B cell (primary cell): ENCODE results near the gene MGA. TPM values are rescaled to one million over a fixed set of nuclear protein-coding genes. Genes with fewer than 3 reads are reported as not detected.
A peak's percentile ranks its signal among the peaks of the same experiment; 100 is the strongest.

Experiments used
- ATAC-seq: fragments of 200-7000 bp; cut with Tn5 transposase; one replicate; pipeline ENCODE4 v1.10.0; 2021; ENCODE audit warnings: low read depth, mild to moderate bottlenecking, moderate number of reproducible peaks, moderate library complexity
- CTCF ChIA-PET: fragments of 350-600 bp; sonication (Branson Sonifier 250); formaldehyde crosslinking; loops from one replicate; lab custom pipeline; 2021; ENCODE audit warnings: antibody characterized with exemption, inconsistent platforms; lab: Charles Lee
- POLR2A ChIA-PET: fragments of 350-600 bp; sonication (Branson Sonifier 250); formaldehyde crosslinking; loops from one replicate; lab custom pipeline; 2021; ENCODE audit warnings: antibody characterized with exemption; lab: Charles Lee
- DNase-seq: peaks from one replicate; pipeline ENCODE4 v3.0.0; 2013
- H2AFZ ChIP-seq: 2 replicates; pipeline ENCODE4 v1.6.1; 2012; ENCODE audit warnings: mild to moderate bottlenecking, low read depth, low read length; ENCODE audit not compliant: insufficient read depth, poor library complexity, severe bottlenecking
- H3K27ac ChIP-seq, 2 donors: 1 replicate in 1 of 2; 2 replicates in 1 of 2; pipeline ENCODE4 v1.5.1; 2012 to 2013; ENCODE audit warnings: low read length in 2 of 2, mild to moderate bottlenecking in 2 of 2, moderate library complexity in 1 of 2
- H3K27me3 ChIP-seq, 4 experiments: fragments of 200-600 bp in 1 of 4; sonication (generic) in 1 of 4; replicated peaks in 1 of 4; 1 replicate in 2 of 4; 2 replicates in 2 of 4; pipeline versions ENCODE4 v1.6.1 to v1.7.0; 2013 to 2016; ENCODE audit warnings: low read length in 3 of 4, mild to moderate bottlenecking in 2 of 4, mixed read lengths in 1 of 4, moderate library complexity in 1 of 4; ENCODE audit not compliant: insufficient read depth in 4 of 4, control insufficient read depth in 3 of 4; ENCODE audit errors: control extremely low read depth in 1 of 4
- H3K36me3 ChIP-seq, 2 experiments: replicated peaks in 1 of 2; 1 replicate in 1 of 2; 2 replicates in 1 of 2; pipeline versions ENCODE4 v1.6.1 to v1.7.1; 2013; ENCODE audit warnings: low read length in 1 of 2; ENCODE audit not compliant: insufficient read depth in 2 of 2, control insufficient read depth in 1 of 2; ENCODE audit errors: control extremely low read depth in 1 of 2, extremely low read depth in 1 of 2
- H3K4me1 ChIP-seq, 2 donors: fragments of 200-600 bp in 1 of 2; sonication (generic) in 1 of 2; 1 replicate in 1 of 2; 2 replicates in 1 of 2; pipeline versions ENCODE4 v1.5.1 to v1.6.1; 2013 to 2017; ENCODE audit warnings: low read length in 2 of 2; ENCODE audit not compliant: control insufficient read depth in 2 of 2, insufficient read depth in 2 of 2
- H3K4me2 ChIP-seq: replicated peaks from 2 replicates; pipeline ENCODE3; 2012; ENCODE audit warnings: mild to moderate bottlenecking, low read depth, low read length; ENCODE audit not compliant: poor library complexity, severe bottlenecking
- H3K4me3 ChIP-seq, 5 experiments: fragments of 200-600 bp in 1 of 5; sonication (generic) in 1 of 5; 1 replicate in 3 of 5; 2 replicates in 2 of 5; pipeline versions ENCODE4 v1.5.1 to v1.7.0; 2011 to 2016; ENCODE audit warnings: low read length in 4 of 5, mild to moderate bottlenecking in 4 of 5, low read depth in 2 of 5, control low read depth in 1 of 5, moderate library complexity in 1 of 5; ENCODE audit not compliant: insufficient read depth in 1 of 5; ENCODE audit errors: control extremely low read depth in 1 of 5, extremely low read depth in 1 of 5
- H3K79me2 ChIP-seq: fragments of 200-600 bp; sonication (generic); one replicate; pipeline ENCODE4 v1.6.0; 2016; ENCODE audit warnings: low read length; ENCODE audit not compliant: control insufficient read depth, insufficient read depth
- H3K9ac ChIP-seq: fragments of 200-600 bp; sonication (generic); 2 replicates; pipeline ENCODE4 v1.6.1; 2017; ENCODE audit warnings: mild to moderate bottlenecking, low read length, moderate library complexity
- H3K9me3 ChIP-seq, 3 donors: one replicate each; pipeline versions ENCODE4 v1.6.1 to v1.7.1; 2013; ENCODE audit warnings: low read length in 2 of 3; ENCODE audit not compliant: control insufficient read depth in 2 of 3, insufficient read depth in 1 of 3; ENCODE audit errors: control extremely low read depth in 1 of 3
- H4K20me1 ChIP-seq: 2 replicates; pipeline ENCODE4 v1.6.0; 2012; ENCODE audit warnings: mild to moderate bottlenecking, low read length; ENCODE audit not compliant: insufficient read depth, control insufficient read depth, poor library complexity, severe bottlenecking
- H3K27ac Mint-ChIP-seq: one replicate; pipeline ENCODE4 v1.8.0; 2021; ENCODE audit warnings: mixed read lengths
- H3K27me3 Mint-ChIP-seq: one replicate; pipeline ENCODE4 v1.8.0; 2021; ENCODE audit warnings: mixed read lengths
- H3K4me1 Mint-ChIP-seq: one replicate; pipeline ENCODE4 v1.8.0; 2021; ENCODE audit warnings: mixed read lengths
- H3K4me3 Mint-ChIP-seq: one replicate; pipeline ENCODE4 v1.8.0; 2021; ENCODE audit warnings: mixed read lengths
- H3K9me3 Mint-ChIP-seq: one replicate; pipeline ENCODE4 v1.8.0; 2022; ENCODE audit warnings: mixed read lengths; ENCODE audit not compliant: insufficient read depth
- CTCF ChIP-seq: fragments of 200-600 bp; IDR thresholded peaks from one replicate; pipeline ENCODE4 v1.8.0; 2022; ENCODE audit warnings: antibody characterized with exemption, mild to moderate bottlenecking
- EZH2 ChIP-seq: IDR thresholded peaks from 2 replicates; pipeline ENCODE4 v1.6.1; 2012; ENCODE audit warnings: borderline replicate concordance, low read depth, mild to moderate bottlenecking, moderate library complexity, low read length; ENCODE audit not compliant: insufficient read depth, poor library complexity, severe bottlenecking
- WGBS: methylation state at CpG from one replicate; pipeline ENCODE4 v1.1.5; 2013; ENCODE audit warnings: missing lambda C conversion rate; ENCODE audit not compliant: insufficient coverage; 5-methylcytosine and 5-hydroxymethylcytosine counted together
- intact Hi-C: fragments of 100-400 bp; cut with micrococcal nuclease; formaldehyde crosslinking; loops from one replicate; pipeline ENCODE4 v1.10.0; 2022
- polyA plus RNA-seq: library from polyadenylated mRNA; depleted of rRNA; stranded (reverse); fragments of >200 nt; gene quantifications from 2 replicates; pipeline ENCODE4 v1.2.3, GENCODE V29; 2012
- total RNA-seq, 2 donors: library from RNA; stranded (reverse); fragments of 120-200 nt in 1 of 2; gene quantifications; 1 replicate in 1 of 2; 2 replicates in 1 of 2; pipeline versions ENCODE4 v1.2.3 to v1.2.4, GENCODE V29; 2013 to 2022

The MGA gene
- total and polyA plus RNA-seq, 2 donors (not counting 1 experiment from before 2014, with no cell fraction given): 5.4 to 79.7 TPM

- Histone ChIP-seq H3K36me3 (no peaks in the 10 kb centered on the region), H2AFZ (peak overlapping the region; percentile 18), H3K4me1 (peaks cover 17 to 27% of the 10 kb centered on the region in 2 donors), H3K9me3 (peaks cover 0 to 5% (median 0%) of the 10 kb centered on the region in 3 donors), H3K27ac (peak overlapping the region in 1 of 2 donors; percentile 60), H3K4me3 (no peak overlapping the region), H3K4me2 (peak overlapping the region; percentile 46), H3K9ac (no peak overlapping the region), H3K27me3 (no peaks in the 10 kb centered on the region), H4K20me1 (no peaks in the 10 kb centered on the region), H3K79me2 (peaks cover 63% of the 10 kb centered on the region)
- Mint-ChIP-seq H3K4me1 (peaks cover 48% of the 10 kb centered on the region), H3K9me3 (no peaks in the 10 kb centered on the region), H3K27ac (peak overlapping the region; percentile 87), H3K4me3 (peak overlapping the region; percentile 74), H3K27me3 (no peaks in the 10 kb centered on the region)
- no CpG with 5 or more reads among the region's 1 CpG for WGBS
- intact Hi-C loops: loop anchor here (1.0 kb wide), 1 partner anchor 9 kb away; the partner anchor contains the start of gene MAPKBP1
- TF ChIP-seq CTCF (no peak), EZH2 (no peak)
- CTCF ChIA-PET: interaction anchor here (0.9 to 20.0 kb wide), 5 partner anchors 10 to 122 kb away, joined by 4 to 716 read pairs (median 5); partner anchors contain the start of gene MAPKBP1
- ATAC-seq (no peak), DNase-seq (no peak)
- POLR2A ChIA-PET: interaction anchor here (1.3 kb wide), 1 partner anchor 9 kb away, joined by 8 read pairs; the partner anchor contains the start of gene MAPKBP1
Measured at GRCh38 chr15:41783296-41783695, 123.1 kb downstream of the MGA start.

GRCh38 chr15:41788262-41788661, 128.1 kb downstream of the MGA start:
- POLR2A ChIA-PET: interaction anchor here (1.9 kb wide), 1 partner anchor 15 kb away, joined by 5 read pairs; the partner anchor contains the start of gene MAPKBP1

More at GRCh38 chr15:41788262-41788661, 128.1 kb downstream of the MGA start:
- Histone ChIP-seq H2AFZ (no peak overlapping the region), H3K36me3 (no peaks in the 10 kb centered on the region), H3K9me3 (peaks cover 0 to 5% (median 0%) of the 10 kb centered on the region in 3 donors), H3K4me2 (no peak overlapping the region), H3K4me1 (peaks cover 33 to 43% of the 10 kb centered on the region in 2 donors), H3K9ac (no peak overlapping the region), H3K79me2 (peaks cover 63% of the 10 kb centered on the region), H3K27me3 (no peaks in the 10 kb centered on the region), H3K27ac (no peak overlapping the region), H3K4me3 (no peak overlapping the region), H4K20me1 (peaks cover 7% of the 10 kb centered on the region)
- H3K9me3 Mint-ChIP-seq: no peaks in the 10 kb centered on the region
- ATAC-seq: peak; percentile 33
- peaks cover 51% of the 10 kb centered on the region for H3K4me1 Mint-ChIP-seq
- WGBS: 8% methylated on average over 3 of the region's 3 CpGs
- CTCF ChIA-PET: interaction anchor here (2.1 to 5.5 kb wide), 3 partner anchors 11 to 24 kb away, joined by 12 to 45 read pairs (median 24); partner anchors contain the start of gene MAPKBP1
- no peak overlapping the region for H3K4me3 Mint-ChIP-seq
- DNase-seq: no peak
- H3K27me3 Mint-ChIP-seq: no peaks in the 10 kb centered on the region
- H3K27ac Mint-ChIP-seq: no peak overlapping the region
- intact Hi-C loops: no loop called here
- no peak for TF ChIP-seq EZH2
- no peak for TF ChIP-seq CTCF
